ENCODE data around the gene RPUSD4. TPM values are rescaled to one million over a fixed set of nuclear protein-coding genes. Genes with fewer than 3 reads are reported as not detected.

RPUSD4 gene
- total and polyA plus RNA-seq, 9 of the 15 experiments (the other 6 are each of a cell fraction or from before 2014, with no cell fraction given): 27.4 to 56.2 (median 44.6) TPM

- H3K79me2 ChIP-seq (ENCODE audit: control insufficient read depth, insufficient read depth, low read length): no peaks in the 10 kb centered on the region
- peaks cover 58% of the 10 kb centered on the region for H3K36me3 ChIP-seq (ENCODE audit: control insufficient read depth, insufficient read depth, low read length)
- no peak for DNase-seq (ENCODE audit: extremely low read depth in 1 of 4, low spot score in 3 of 4)
- in situ Hi-C loops (cut with MboI): no loop called here
- ATAC-seq: no peak
- no peak overlapping the region for H2AFZ ChIP-seq (ENCODE audit: low read depth, low read length)
- ChIA-PET CTCF (ENCODE audit: low intra/inter-chr PET ratio) (no interaction called here), POLR2A (interaction anchor here (1.6 to 2.3 kb wide), 2 partner anchors 9 to 14 kb away, joined by 7 read pairs; partner anchors contain the start of genes FOXRED1 and SRPRA)
- 17% methylated on average over 1 of the region's 1 CpG for WGBS (ENCODE audit: insufficient coverage, low coverage, missing lambda C conversion rate)
- no peak overlapping the region for H3K27ac ChIP-seq (ENCODE audit: extremely low read depth, low read depth, low read length)
- no peak overlapping the region for H3K9ac ChIP-seq (ENCODE audit: insufficient read depth in 1 of 2, low read depth in 2 of 2, low read length in 2 of 2)
- no peaks in the 10 kb centered on the region for H3K27me3 ChIP-seq (ENCODE audit: control insufficient read depth in 2 of 2, insufficient read depth in 2 of 2, low read length in 2 of 2)
- H3K9me3 ChIP-seq (replicated peaks; ENCODE audit: control insufficient read depth, insufficient read depth, low read depth, low read length): no peaks in the 10 kb centered on the region
- H3K4me3 ChIP-seq: no peak overlapping the region
- no peak for FAIRE-seq
- no TSS peak for BruUV-seq (replicated peaks)
- H3K9me1 ChIP-seq (ENCODE audit: control insufficient read depth, insufficient read depth, low read length): no peaks in the 10 kb centered on the region
- intact Hi-C loops (cut with micrococcal nuclease): no loop called here
- no peaks in the 10 kb centered on the region for H4K20me1 ChIP-seq (replicated peaks; ENCODE audit: control insufficient read depth, insufficient read depth, low read length)
- H3K4me1 ChIP-seq (replicated peaks in 1 of 2; ENCODE audit: control insufficient read depth in 2 of 2, insufficient read depth in 2 of 2, low read length in 2 of 2): peaks cover 0 to 6% of the 10 kb centered on the region in 2 experiments; a peak in 2 of 5 replicates
- H3K4me2 ChIP-seq (ENCODE audit: insufficient read depth, low read length): no peak overlapping the region
- TF ChIP-seq DACH1 (IDR thresholded peaks at IDR 0.05; ENCODE audit: partially characterized antibody) (no peak), ZNF217 (CRISPR knock-in tag; IDR thresholded peaks at IDR 0.05) (no peak), ZNF224 (CRISPR knock-in tag; IDR thresholded peaks at IDR 0.05) (no peak), NFRKB (IDR thresholded peaks at IDR 0.05; ENCODE audit: low read depth) (no peak), DMBX1 (CRISPR knock-in tag; IDR thresholded peaks at IDR 0.05; ENCODE audit: borderline replicate concordance) (no peak), CXXC5 (CRISPR knock-in tag; IDR thresholded peaks at IDR 0.05) (no peak), HMGN3 (IDR thresholded peaks at IDR 0.05; ENCODE audit: borderline replicate concordance, extremely low read depth, insufficient read length, low read depth, low read length) (no peak), CREM (IDR thresholded peaks at IDR 0.05; ENCODE audit: low read depth) (no peak), MTA2 (IDR thresholded peaks at IDR 0.05; ENCODE audit: low read depth) (no peak), DEAF1 (CRISPR knock-in tag; IDR thresholded peaks at IDR 0.05) (no peak), STAT6 (CRISPR knock-in tag; IDR thresholded peaks at IDR 0.05) (no peak), FIP1L1 (IDR thresholded peaks at IDR 0.05; ENCODE audit: low read depth, low read length, poor library complexity, severe bottlenecking) (no peak), CBFB (CRISPR knock-in tag; IDR thresholded peaks at IDR 0.05) (no peak), TBL1XR1 (IDR thresholded peaks at IDR 0.05; ENCODE audit: low read length in 2 of 2) (no peak), ZNF23 (CRISPR knock-in tag; IDR thresholded peaks at IDR 0.05) (no peak)
Observed at GRCh38 chr11:126254819-126255218, 43.4 kb upstream of the RPUSD4 start.

Measured in K562 (cell line).